ENCODE results near the gene IDH1.

Gene IDH1

DNA sequence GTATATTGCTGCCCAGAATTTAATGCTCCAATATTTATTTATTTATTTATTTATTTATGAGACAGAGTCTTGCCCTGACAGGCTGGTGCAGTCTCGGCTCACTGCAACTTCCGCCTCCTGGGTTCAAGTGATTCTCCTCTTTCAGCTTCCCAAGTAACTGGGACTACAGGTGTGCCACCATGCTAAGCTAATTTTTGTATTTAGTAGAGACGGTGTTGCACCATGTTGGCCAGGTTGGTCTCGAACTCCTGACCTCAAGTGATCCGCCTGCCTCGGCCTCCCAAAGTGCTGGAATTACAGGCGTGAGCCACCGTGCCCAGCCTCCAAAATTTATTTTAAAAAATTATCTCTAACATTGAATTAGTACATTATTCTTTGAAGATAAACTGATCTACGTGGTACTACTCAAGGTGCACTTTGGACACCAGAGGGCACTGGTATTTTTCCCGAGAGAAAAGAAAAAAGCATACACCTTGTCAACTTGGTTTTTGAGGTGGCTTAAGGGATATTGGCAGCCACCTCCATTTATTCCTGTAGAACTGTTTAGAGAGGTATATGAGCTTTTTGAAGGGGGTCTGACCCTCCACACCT lies 1.4 kb upstream of the IDH1 start:
- H3K4me3 ChIP-seq (ENCODE audit: low read depth, low read length): no peak overlapping the region
- H3K27ac ChIP-seq (ENCODE audit: low read depth, low read length): no peak overlapping the region
- peaks cover 26% of the 10 kb centered on the region for H3K36me3 ChIP-seq (ENCODE audit: control insufficient read depth, insufficient read depth, low read length)
- no peaks in the 10 kb centered on the region for H3K9me3 ChIP-seq (ENCODE audit: control insufficient read depth, insufficient read depth, low read length)
- no peak overlapping the region for H3K9ac ChIP-seq (ENCODE audit: low read depth, low read length)
- peaks cover 14% of the 10 kb centered on the region; the same call in 1 of the 2 replicates for H3K4me1 ChIP-seq (ENCODE audit: control insufficient read depth, insufficient read depth, low read length)
- no peaks in the 10 kb centered on the region for H3K27me3 ChIP-seq (ENCODE audit: control insufficient read depth, insufficient read depth, low read length)

DNA sequence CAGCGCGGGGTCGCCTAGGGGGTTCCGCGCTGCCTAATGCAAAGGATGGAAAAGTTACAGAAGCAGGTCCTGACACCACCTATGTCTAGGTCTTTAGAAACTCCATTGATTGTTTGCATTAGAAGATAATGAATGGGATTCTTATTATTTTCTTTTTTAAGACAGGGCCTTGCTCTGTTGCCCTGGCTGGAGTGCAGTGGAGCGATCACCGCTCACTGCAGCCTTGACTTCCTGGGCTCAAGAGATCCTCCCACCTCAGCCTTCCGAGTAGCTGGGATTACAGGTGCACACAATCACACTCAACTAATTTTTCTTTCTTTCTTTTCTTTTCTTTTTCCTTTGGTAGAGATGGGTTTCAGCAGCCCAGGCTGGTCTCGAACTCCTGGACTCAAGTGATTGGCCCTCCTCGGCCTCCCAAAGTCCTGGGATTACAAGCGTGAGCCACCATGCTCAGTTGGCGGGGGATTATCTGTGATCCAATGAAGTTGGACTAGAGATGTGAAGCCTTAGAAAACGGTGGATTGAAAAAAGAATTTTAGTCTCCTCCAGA lies 761 bp upstream of the IDH1 start:
- Histone ChIP-seq H3K4me1 (ENCODE audit: control insufficient read depth, insufficient read depth, low read length) (peaks cover 14% of the 10 kb centered on the region; the same call in 1 of the 2 replicates), H3K4me3 (ENCODE audit: low read depth, low read length) (peak overlapping the region; percentile 97), H3K27ac (ENCODE audit: low read depth, low read length) (peak overlapping the region; percentile 95), H3K36me3 (ENCODE audit: control insufficient read depth, insufficient read depth, low read length) (peaks cover 33% of the 10 kb centered on the region), H3K9ac (ENCODE audit: low read depth, low read length) (peak overlapping the region; percentile 56), H3K27me3 (ENCODE audit: control insufficient read depth, insufficient read depth, low read length) (no peaks in the 10 kb centered on the region), H3K9me3 (ENCODE audit: control insufficient read depth, insufficient read depth, low read length) (no peaks in the 10 kb centered on the region)

DNA sequence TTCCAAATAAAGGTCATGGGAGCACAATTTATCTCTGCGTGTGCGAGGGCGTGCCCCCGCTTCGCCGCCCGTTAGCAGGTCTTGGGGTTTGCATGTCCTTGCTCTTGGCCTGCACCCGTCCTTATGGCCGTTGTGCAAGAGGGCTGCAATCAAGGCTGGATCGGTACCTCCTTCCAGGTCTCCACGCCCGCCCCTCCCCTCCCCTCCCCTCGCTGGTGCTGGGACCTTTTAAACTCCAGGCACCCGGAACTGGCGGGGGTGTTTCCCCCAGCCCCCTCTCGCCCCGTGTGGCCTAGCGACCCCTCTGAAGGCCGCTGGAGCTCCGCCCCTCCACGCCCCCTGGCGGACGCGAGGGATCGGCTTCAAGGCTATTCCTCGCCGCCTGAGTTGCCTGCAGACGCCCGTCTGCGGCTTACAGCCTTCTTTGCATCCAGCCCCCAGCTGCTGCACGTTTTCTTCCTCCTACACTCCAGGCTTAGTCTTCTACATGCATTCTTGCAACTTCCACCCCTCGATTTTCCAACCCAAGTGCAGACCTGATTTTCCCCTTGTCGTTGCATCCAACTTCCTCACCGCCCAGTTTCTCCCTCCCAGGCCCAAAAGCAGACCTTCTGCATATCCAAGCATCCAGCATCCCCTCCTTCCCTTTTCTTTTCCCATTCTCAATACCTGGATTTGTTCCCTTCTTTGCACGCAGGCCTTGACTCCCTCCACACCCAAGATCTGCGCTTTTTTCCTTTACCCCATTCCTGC lies 577 bp downstream of the IDH1 start:
- Histone ChIP-seq H3K4me1 (ENCODE audit: control insufficient read depth, insufficient read depth, low read length) (peaks cover 19% of the 10 kb centered on the region; the same call in 1 of the 2 replicates), H3K27ac (ENCODE audit: low read depth, low read length) (peak overlapping the region; percentile 95), H3K36me3 (ENCODE audit: control insufficient read depth, insufficient read depth, low read length) (peaks cover 46% of the 10 kb centered on the region)

DNA sequence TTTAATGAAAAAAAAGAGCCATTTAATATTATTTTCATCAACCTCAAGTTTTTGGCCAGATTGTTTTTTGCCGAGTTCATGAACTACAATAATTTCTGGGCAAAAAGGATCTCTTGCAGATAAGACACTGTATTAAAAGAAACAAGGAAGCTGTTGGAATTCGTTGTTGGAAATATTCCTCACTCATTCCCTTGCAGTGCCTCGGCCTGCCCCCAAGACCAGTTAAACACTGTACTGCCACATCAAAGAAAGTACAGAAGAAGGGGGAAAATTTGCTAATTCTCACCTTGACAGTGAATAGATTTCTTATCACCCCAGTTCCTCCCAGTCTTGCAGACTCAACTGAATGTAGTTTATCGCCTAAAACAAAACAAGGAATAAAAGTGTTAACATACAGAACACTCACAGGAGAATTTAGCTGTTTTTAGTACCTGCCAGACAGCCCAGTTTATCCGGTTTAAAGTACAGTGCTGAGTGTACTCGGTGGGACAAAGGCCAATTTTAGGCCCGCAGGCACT lies 1.2 kb downstream of the IDH1 start:
- H3K27me3 ChIP-seq (ENCODE audit: control insufficient read depth, insufficient read depth, low read length): no peaks in the 10 kb centered on the region
- H3K9me3 ChIP-seq (ENCODE audit: control insufficient read depth, insufficient read depth, low read length): no peaks in the 10 kb centered on the region
- peak overlapping the region; percentile 78 for H3K9ac ChIP-seq (ENCODE audit: low read depth, low read length)
- peaks cover 19% of the 10 kb centered on the region; the same call in 1 of the 2 replicates for H3K4me1 ChIP-seq (ENCODE audit: control insufficient read depth, insufficient read depth, low read length)
- H3K36me3 ChIP-seq (ENCODE audit: control insufficient read depth, insufficient read depth, low read length): peaks cover 53% of the 10 kb centered on the region
- peak overlapping the region; percentile 95 for H3K27ac ChIP-seq (ENCODE audit: low read depth, low read length)
- H3K4me3 ChIP-seq (ENCODE audit: low read depth, low read length): peak overlapping the region; percentile 97

More for the DNA sequence above, 577 bp downstream of the IDH1 start:
- peak overlapping the region; percentile 78 for H3K9ac ChIP-seq (ENCODE audit: low read depth, low read length)
- peak overlapping the region; percentile 97 for H3K4me3 ChIP-seq (ENCODE audit: low read depth, low read length)
- H3K27me3 ChIP-seq (ENCODE audit: control insufficient read depth, insufficient read depth, low read length): no peaks in the 10 kb centered on the region
- H3K9me3 ChIP-seq (ENCODE audit: control insufficient read depth, insufficient read depth, low read length): no peaks in the 10 kb centered on the region

DNA sequence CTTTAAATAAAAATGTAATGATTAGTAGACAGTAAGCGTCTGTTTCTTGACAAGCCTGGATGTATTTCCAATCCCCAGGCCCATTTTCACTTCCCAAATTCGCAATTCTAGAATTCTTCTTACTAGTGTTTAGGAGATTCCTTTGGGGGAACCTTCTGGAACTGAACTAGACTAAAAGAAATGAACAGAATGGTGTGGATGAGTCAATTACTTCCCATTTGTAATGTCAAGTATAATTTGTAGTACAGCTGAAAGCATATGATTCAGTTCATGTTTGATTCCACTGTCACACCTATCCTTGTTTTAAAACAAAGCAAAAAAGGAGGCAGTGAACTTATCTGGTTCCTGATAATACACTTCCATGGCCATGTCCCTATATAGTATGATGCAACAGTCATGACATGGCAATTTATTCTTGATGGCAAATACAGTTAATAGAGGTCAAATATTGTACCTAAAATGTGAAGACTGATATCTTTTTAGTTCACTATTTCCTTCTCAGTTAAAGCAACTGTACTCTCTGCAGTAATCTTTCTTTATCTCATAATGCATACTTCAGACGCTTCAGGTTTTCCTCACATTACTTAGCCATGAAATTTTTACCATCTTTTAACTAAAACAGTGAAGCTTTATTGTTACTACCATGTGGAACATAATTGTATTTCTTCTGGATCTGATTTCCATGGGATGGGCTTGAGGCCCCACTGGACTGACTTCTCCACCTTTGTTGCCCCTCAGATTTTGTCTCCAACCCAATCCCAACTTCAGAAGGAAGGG lies 2.0 kb downstream of the IDH1 start:
- no peak overlapping the region for H3K9ac ChIP-seq (ENCODE audit: low read depth, low read length)
- H3K36me3 ChIP-seq (ENCODE audit: control insufficient read depth, insufficient read depth, low read length): peaks cover 60% of the 10 kb centered on the region
- H3K27ac ChIP-seq (ENCODE audit: low read depth, low read length): peak overlapping the region; percentile 95
- H3K9me3 ChIP-seq (ENCODE audit: control insufficient read depth, insufficient read depth, low read length): no peaks in the 10 kb centered on the region
- no peaks in the 10 kb centered on the region for H3K27me3 ChIP-seq (ENCODE audit: control insufficient read depth, insufficient read depth, low read length)
- peak overlapping the region; percentile 97 for H3K4me3 ChIP-seq (ENCODE audit: low read depth, low read length)
- H3K4me1 ChIP-seq (ENCODE audit: control insufficient read depth, insufficient read depth, low read length): peaks cover 19% of the 10 kb centered on the region; the same call in 1 of the 2 replicates

DNA sequence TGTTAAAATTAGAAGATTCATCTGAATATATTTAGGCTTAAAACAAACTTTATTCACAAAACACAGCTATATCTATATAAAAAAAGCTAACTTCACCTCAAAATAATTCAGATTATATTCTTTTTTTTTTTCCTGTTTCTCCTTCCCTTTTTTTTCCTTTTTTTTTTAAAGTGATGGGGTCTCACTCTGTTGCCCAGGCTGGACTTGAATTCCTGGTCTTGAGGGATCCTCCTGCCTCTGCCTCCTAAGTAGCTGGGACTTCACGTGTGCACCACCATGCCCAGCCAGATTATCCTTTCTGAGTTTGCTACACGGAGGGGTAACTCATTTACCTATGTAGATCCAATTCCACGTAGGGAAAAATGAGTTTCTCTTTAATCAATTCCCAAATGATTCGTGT lies 3.8 kb downstream of the IDH1 start:
- H3K27ac ChIP-seq (ENCODE audit: low read depth, low read length): no peak overlapping the region
- no peaks in the 10 kb centered on the region for H3K27me3 ChIP-seq (ENCODE audit: control insufficient read depth, insufficient read depth, low read length)
- no peak overlapping the region for H3K9ac ChIP-seq (ENCODE audit: low read depth, low read length)
- peaks cover 77% of the 10 kb centered on the region for H3K36me3 ChIP-seq (ENCODE audit: control insufficient read depth, insufficient read depth, low read length)
- peaks cover 19% of the 10 kb centered on the region; the same call in 1 of the 2 replicates for H3K4me1 ChIP-seq (ENCODE audit: control insufficient read depth, insufficient read depth, low read length)
- H3K4me3 ChIP-seq (ENCODE audit: low read depth, low read length): no peak overlapping the region
- no peaks in the 10 kb centered on the region for H3K9me3 ChIP-seq (ENCODE audit: control insufficient read depth, insufficient read depth, low read length)

DNA sequence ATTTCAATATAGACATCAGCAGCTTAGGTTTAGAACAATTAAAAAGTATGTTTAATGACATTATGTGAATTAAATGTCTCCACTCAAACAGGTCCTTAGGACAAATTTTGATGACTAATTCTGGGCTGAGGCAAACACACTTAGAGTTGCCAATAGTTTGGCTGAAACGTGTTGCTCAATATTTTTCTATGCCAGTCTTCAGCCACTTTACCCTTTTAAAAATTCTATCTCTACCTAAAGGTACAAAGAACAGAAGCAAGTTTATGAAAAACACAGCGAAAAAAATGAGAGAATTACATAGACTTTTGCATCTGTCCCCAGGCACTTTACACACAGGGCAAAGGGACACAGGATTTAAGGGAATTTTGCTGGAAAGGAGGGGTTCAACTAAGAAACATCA lies 4.5 kb downstream of the IDH1 start:
- Histone ChIP-seq H3K27me3 (ENCODE audit: control insufficient read depth, insufficient read depth, low read length) (no peaks in the 10 kb centered on the region), H3K4me3 (ENCODE audit: low read depth, low read length) (no peak overlapping the region), H3K9ac (ENCODE audit: low read depth, low read length) (no peak overlapping the region), H3K9me3 (ENCODE audit: control insufficient read depth, insufficient read depth, low read length) (no peaks in the 10 kb centered on the region), H3K36me3 (ENCODE audit: control insufficient read depth, insufficient read depth, low read length) (peaks cover 84% of the 10 kb centered on the region), H3K4me1 (ENCODE audit: control insufficient read depth, insufficient read depth, low read length) (peaks cover 15% of the 10 kb centered on the region; the same call in 1 of the 2 replicates), H3K27ac (ENCODE audit: low read depth, low read length) (peak overlapping the region; percentile 64)

DNA sequence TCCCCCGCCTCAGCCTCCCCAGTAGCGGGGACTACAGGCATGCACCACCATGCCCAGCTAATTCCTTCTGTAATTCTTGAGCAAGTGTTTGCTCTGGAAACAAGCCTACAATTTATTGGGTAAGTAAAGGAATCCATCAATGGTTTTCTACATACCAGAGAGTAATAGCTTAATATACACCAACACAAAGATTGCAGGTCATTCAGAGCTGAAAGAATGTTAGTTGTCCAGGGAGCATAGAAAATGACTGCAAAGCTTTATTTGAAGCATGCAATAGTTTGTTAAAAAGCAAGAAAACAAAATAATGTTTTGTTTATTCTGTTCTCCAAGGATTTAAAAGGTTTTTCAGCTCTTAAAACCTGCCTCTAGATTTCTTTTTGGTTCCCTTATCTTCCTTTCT lies 5.6 kb downstream of the IDH1 start:
- Histone ChIP-seq H3K9ac (ENCODE audit: low read depth, low read length) (no peak overlapping the region), H3K4me3 (ENCODE audit: low read depth, low read length) (no peak overlapping the region), H3K27me3 (ENCODE audit: control insufficient read depth, insufficient read depth, low read length) (no peaks in the 10 kb centered on the region), H3K27ac (ENCODE audit: low read depth, low read length) (no peak overlapping the region), H3K4me1 (ENCODE audit: control insufficient read depth, insufficient read depth, low read length) (peaks cover 15% of the 10 kb centered on the region; the same call in 1 of the 2 replicates), H3K9me3 (ENCODE audit: control insufficient read depth, insufficient read depth, low read length) (no peaks in the 10 kb centered on the region), H3K36me3 (ENCODE audit: control insufficient read depth, insufficient read depth, low read length) (peaks cover 95% of the 10 kb centered on the region)

DNA sequence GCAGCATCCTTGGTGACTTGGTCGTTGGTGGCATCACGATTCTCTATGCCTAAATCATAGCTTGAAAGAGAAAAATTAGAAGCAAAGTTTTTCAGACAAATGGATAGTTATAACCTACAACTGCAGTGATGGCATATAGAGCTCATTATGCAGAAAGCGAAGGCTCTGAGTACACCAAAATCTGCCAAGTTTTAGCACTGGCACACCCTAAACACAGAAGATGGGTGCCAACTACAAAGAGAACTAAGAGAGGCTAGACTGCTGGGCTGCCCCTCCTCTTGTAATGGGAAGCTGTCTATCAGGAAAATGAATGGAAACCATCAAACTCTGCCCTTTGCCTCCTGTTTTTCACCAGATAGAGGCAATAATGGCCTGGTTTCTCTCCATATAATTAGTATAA lies 6.3 kb downstream of the IDH1 start:
- Histone ChIP-seq H3K4me3 (ENCODE audit: low read depth, low read length) (no peak overlapping the region), H3K27me3 (ENCODE audit: control insufficient read depth, insufficient read depth, low read length) (no peaks in the 10 kb centered on the region), H3K4me1 (ENCODE audit: control insufficient read depth, insufficient read depth, low read length) (peaks cover 12% of the 10 kb centered on the region; the same call in 1 of the 2 replicates), H3K27ac (ENCODE audit: low read depth, low read length) (no peak overlapping the region), H3K9ac (ENCODE audit: low read depth, low read length) (no peak overlapping the region), H3K36me3 (ENCODE audit: control insufficient read depth, insufficient read depth, low read length) (peaks cover 99% of the 10 kb centered on the region), H3K9me3 (ENCODE audit: control insufficient read depth, insufficient read depth, low read length) (no peaks in the 10 kb centered on the region)

DNA sequence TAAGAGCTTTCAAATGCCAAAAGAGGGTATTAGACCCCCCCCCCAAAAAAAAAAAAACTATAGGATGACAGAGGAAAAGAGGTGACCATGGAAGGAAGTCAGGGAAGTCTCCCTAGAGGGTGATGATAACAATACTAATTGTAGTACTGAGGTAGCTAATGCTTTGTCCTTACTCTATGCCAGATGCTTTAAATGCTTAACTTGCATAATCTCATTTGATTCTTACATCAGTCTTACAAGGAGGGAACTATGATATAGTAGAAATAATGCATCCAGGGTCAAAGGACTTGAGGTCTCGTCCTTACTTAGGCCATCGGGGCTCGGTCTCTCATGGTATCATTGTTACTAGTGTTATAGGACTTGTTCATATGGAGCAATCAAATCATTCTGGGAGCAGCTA lies 9.1 kb downstream of the IDH1 start:
- no peak overlapping the region for H3K9ac ChIP-seq (ENCODE audit: low read depth, low read length)
- H3K36me3 ChIP-seq (ENCODE audit: control insufficient read depth, insufficient read depth, low read length): peaks cover 97% of the 10 kb centered on the region
- H3K27ac ChIP-seq (ENCODE audit: low read depth, low read length): no peak overlapping the region
- H3K9me3 ChIP-seq (ENCODE audit: control insufficient read depth, insufficient read depth, low read length): no peaks in the 10 kb centered on the region
- H3K4me3 ChIP-seq (ENCODE audit: low read depth, low read length): no peak overlapping the region
- peaks cover 5% of the 10 kb centered on the region; the same call in 1 of the 2 replicates for H3K4me1 ChIP-seq (ENCODE audit: control insufficient read depth, insufficient read depth, low read length)
- no peaks in the 10 kb centered on the region for H3K27me3 ChIP-seq (ENCODE audit: control insufficient read depth, insufficient read depth, low read length)

Data from HUES48 (cell line).